Suppressor macrophage treated with lipopolysaccharide for 4 hours (primary cell): Measurements from ENCODE around the gene GPR107.
A peak's percentile ranks its signal among the peaks of the same experiment; 100 is the strongest.

Experiments used
- DNase-seq: peaks from one replicate; pipeline ENCODE4 v3.0.0-alpha.2; 2020

GPR107 gene

DNA sequence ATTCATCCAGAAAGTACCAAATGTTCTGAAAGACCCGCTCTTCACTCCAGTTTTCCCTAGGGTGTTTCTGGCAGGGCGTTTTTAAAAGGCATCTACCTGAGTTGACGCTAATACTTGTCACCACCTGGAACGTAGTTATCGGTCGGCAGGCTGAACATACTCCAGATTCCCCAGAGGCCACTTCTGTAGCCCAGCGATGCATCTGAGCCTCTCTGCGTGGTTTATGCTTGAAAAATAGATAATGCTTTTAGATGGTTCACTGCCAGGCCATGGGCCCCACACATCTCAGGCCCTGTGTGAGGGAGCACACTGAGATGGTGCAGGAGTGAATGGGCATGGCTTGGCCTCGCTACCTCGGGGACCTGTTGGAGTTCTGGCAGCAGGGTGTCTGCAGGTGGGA is 85.5 kb downstream of the GPR107 start:
- DNase-seq, result no peak

GRCh38 chr9:130140706-130141105 is 87.0 kb downstream of the GPR107 start:
- DNase-seq, result peak; percentile 88

DNA sequence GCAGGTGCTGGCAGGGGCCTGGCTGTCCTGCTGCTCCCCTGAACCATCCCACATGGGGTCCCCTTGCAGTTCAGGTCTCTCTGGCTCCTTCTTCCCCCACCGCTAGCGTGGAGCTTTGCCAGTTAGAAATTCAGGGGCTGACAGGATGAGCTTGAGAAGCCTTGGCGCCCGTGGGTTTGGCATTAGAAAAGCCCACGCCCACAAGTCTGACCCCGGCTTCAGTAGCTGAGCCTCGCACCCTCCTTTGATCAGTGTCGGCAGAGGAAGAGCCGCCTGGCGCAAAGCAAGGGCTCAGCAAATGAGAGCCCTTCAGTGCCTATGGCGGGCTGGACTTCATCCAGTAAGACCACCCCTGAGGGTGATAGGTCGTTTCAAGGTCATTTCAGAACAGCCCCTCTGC is 88.3 kb downstream of the GPR107 start:
- DNase-seq, result no peak

DNA sequence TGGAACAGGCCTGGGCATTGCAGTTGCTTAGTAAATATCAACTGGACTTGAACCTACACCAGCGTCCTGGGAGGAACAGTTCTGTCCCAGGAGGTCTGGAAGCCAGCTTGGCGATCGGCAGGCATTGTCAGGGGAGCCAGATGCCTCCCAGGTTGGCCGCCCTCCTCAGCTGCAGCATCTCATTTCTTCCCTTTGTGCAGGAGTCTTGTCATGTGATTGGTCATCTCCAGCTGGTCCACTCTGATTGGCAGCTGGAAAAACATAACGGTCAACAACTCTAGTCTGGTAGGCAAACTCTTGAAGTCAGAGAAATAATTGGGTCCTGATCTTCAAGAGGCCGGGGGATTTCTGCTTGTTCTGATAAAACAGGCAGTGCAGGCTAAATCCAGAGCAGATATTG is 88.9 kb downstream of the GPR107 start:
- no peak for DNase-seq

DNA sequence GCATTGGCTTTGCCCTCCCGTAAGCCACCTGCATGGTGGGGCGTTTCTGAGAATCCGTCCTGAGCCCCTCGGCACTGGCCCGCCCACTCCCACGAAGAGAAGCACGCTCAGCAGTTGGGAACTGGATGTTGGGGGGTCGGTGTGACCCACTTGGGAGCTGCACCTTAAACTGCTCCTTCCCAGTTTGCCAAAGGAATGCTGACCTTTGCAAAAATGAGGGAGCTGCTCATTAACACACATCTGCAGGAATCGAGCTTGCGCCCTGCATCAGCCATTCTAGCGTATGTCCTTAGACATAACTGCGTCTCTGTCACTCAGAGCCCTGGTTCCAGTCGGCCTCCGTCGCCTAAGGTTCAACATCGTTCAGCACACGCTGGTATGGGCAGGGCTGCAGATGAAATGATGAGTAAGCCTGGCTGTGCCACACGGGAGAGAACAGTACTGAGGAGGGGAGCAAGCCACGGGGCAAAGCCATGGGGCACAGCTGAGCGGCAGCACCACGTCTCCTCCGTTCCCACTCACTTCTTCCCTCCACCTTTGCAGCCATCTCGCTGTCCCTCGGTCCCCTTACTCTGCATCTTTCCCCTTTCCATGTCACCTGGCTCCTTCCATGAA is 89.7 kb downstream of the GPR107 start:
- no peak for DNase-seq

DNA sequence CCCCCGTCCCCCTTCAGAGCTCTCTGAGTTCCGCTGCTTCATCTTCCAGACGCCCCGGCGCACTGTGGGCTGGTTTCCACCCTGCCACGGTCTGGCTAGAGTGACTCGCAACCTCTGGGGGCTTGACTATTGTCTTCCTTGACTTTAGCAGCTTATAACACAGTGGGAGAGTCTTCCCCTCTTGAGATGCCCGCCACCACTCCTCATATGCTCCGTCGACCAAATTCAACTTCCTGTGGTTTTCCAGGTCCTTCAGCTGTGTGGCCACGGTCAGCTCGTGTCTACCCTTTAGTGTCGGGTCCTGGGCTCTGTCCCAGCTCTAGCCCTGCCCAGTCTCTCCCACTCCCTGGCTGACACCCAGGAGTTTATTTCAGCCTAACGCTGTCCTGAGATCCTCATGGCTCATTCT is 90.3 kb downstream of the GPR107 start:
- DNase-seq, result peak; percentile 45

GRCh38 chr9:130144703-130145102 is 91.0 kb downstream of the GPR107 start:
- no peak for DNase-seq

DNA sequence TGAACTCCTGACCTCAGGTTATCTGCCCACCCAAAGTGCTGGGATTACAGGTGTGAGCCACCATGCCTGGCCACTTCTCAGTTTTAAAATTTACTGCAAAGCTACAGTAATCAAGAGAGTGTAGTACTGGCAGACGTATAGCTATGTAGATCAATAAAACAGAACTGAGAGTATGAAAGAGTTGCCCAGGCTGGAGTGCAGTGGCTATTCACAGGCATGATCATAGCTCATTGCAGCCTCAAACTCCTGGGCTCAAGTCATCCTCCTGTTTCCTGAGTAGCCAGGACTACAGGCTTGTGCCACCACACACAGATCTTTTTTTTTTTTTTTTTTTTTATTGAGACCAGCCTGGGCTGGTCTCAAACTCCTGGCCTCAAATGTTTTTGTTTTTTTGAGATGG is 92.0 kb downstream of the GPR107 start:
- no peak for DNase-seq

GRCh38 chr9:130147198-130147597 is 93.5 kb downstream of the GPR107 start:
- no peak for DNase-seq

- DNase-seq, result no peak
Observed at GRCh38 chr9:130147910-130148309, 94.2 kb downstream of the GPR107 start.

- DNase-seq, result no peak
Observed at GRCh38 chr9:130149031-130149430, 95.3 kb downstream of the GPR107 start.

GRCh38 chr9:130149654-130150286 is 96.1 kb downstream of the GPR107 start:
- DNase-seq, result no peak

DNA sequence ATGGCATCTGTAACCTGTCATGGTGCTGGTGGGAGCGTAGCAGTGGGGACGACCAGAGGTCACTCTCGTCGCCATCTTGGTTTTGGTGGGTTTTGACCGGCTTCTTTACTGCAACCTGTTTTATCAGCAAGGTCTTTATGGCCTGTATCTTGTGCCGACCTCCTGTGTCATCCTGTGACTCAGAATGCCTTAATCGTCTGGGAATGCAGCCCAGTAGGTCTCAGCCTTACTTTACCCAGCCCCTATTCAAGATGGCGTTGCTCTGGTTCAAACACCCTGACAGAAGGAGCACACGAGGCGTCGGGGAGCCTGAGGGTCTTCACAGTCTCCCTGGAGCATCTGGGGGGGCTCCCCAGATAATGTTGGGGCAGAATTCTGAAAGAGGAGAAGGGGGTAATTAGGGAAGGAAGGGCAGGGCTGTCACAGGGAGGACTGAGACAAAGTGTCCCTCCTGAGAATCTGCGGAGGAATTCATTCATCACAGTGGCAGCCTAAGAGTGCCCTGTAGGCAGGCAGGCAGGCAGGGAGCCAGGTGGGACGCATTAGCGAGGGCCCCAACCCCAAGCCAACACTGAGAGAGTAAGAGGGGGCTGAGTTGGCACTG is 97.2 kb downstream of the GPR107 start:
- no peak for DNase-seq

DNA sequence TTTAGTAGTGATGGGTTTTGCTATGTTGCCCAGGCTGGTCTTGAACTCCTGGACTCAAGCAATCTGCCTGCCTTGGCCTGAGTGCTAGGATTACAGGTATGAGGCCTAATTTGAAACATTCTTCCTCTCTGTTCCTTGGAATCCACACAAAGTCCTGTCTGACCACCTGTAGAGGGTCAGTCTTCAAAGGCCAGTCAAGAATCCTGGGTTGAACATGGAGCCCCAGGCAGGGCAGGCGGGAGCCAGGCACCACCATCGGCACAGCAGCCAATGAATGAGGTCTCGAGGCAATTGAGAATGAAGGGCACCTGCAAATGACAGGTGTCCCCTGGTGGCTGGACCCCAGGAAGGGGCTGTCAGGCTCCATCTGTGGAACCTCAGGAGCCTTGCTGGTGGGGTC is 101.1 kb downstream of the GPR107 start:
- no peak for DNase-seq

DNA sequence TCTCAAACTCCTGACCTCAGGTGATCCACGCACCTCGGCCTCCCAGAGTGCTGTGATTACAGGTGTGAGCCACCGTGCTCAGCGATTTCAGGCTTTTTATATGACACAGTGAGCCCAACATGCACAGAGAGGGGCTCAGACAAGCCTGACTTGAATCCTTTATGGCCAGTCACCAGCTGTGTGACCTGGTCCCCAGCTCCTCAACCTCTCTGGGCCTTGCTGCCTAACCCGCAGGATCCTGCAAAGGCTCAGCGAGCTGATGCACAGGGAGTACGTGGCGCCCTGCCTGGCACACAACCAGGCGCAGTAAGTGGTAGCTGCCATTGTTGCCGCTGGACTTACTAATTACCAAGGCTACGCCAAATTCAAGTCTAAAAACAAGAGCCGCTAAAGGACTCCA is 101.9 kb downstream of the GPR107 start:
- no peak for DNase-seq

DNA sequence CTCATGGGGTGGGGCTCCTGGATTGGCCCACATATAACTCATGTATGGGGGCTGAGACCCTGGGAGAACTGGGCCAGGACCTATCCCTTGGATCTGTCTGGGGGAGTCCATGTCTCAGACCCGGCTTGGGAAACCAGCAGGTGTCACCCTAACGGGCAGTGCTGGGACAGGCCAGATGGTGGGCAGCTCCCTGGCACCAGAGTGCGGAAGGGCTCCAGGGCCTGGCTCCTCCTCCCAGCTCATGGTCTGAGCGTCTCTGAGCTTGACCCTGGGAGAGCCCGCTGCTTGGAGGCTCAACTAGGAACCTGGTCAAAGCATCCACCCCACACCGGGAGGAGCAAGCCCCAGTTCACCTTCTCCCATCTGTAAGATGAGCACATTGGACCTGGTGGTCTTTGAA is 103.0 kb downstream of the GPR107 start:
- no peak for DNase-seq

DNA sequence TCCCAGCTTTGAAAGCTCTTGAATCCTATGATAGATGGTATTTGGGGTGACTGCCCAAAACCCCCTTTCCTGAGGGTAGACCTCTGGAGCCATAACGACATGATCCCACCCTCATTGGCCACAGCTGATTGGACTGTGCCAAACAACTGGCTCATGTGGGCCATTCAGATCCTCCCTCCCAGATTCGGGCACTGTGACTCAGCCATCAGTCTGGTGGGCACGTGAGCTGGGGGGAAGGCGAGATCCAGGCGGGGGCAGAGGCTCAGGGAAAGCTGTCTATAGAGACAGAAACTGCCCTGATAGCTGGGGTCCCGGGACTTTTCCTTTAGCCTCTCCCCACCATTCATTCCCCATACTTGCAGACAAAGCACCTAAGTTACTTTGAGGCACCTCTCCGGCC is 103.4 kb downstream of the GPR107 start:
- no peak for DNase-seq

GRCh38 chr9:130158001-130158400 is 104.3 kb downstream of the GPR107 start:
- DNase-seq, result no peak

- DNase-seq, result no peak
Observed at GRCh38 chr9:130159057-130159456, 105.4 kb downstream of the GPR107 start.

DNA sequence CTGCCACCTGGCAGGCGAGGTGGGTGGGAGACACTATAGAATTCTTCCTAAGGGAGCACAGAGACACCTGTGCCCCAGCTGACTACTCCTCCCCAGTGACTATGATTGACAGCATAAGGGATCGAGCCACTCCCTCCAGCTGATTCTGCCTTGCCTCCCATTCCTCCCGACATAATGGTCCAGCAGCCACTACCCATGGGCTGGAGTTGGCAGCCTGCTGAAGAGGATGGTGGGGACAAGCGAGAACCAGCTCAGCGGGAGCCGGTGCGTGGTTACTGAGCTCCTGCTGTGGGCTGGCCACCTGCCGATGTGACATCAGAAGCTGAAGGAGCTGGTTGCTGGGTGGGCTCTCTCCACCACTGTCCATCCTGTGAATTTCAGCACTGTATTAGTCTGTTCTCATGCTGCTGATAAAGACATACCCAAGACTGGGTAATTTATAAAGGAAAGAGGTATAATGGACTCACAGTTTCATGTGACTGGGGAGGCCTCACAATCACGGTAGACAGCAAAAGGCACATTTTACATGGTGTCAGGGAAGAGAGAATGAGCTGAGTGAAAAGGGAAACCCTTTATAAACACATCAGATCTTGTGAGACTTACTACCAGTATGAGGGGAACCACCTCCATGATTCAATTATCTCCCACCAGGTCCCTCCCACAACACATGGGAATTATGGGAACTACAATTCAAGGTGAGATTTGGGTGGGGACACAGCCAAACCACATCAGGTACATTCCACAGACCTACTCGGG is 106.4 kb downstream of the GPR107 start:
- no peak for DNase-seq

- DNase-seq, result no peak
Observed at GRCh38 chr9:130160862-130161470, 107.3 kb downstream of the GPR107 start.

GRCh38 chr9:130165579-130165978 is 111.9 kb downstream of the GPR107 start:
- DNase-seq, result no peak

DNA sequence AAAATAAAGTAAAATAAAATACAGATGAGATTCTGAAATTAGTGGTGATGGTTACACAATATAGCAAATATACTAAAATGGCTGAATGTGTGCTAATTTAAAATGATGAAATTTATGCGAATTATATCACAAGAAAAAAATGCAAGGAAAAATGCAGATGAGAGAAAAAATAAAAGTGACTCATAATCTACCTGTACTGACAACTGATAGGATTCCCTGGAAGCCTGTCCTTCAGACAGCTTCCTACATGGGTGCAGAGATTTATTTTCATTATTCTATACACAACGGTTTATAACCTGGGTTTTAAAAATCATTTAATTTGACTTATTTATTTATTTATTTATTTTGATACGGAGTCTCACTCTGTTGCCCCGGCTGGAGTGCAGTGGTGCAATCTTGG is 112.7 kb downstream of the GPR107 start:
- no peak for DNase-seq

- no peak for DNase-seq
Observed at GRCh38 chr9:130167927-130168326, 114.2 kb downstream of the GPR107 start.
